GM15510 (cell line): ENCODE measurements around the gene TNPO1.

Experiments
- POLR2A ChIP-seq: IDR thresholded peaks from 3 replicates; pipeline ENCODE4 v1.6.1; 2011; ENCODE audit warnings: borderline replicate concordance; ENCODE audit not compliant: insufficient read length; ENCODE audit errors: extremely low read depth

The TNPO1 gene

DNA sequence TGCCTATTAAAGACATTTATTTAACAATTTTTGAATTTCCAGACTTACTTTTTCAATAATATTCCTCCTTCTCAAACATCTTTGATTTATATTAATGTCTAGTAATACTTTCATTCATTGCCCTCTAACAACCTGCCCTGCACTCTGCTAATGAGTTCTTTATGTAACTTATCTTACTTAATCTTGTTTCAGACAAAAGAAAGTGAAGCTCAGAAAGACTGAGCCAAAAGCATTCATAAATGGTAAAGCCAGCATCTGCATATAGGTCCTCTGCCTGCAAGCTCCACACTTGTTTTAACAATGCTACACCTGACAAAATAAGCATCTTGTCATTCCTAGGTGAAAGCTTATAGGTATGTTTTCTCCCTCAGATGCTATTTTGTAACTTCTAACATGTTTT is 2.4 kb upstream of the TNPO1 start:
- no peak for TF ChIP-seq POLR2A

GRCh38 chr5:72814864-72815263 is 1.6 kb upstream of the TNPO1 start:
- TF ChIP-seq POLR2A = no peak

- no peak for TF ChIP-seq POLR2A
Observed at GRCh38 chr5:72815580-72816283, 729 bp upstream of the TNPO1 start.

- no peak for TF ChIP-seq POLR2A
Observed at GRCh38 chr5:72817076-72817481, 618 bp downstream of the TNPO1 start.

DNA sequence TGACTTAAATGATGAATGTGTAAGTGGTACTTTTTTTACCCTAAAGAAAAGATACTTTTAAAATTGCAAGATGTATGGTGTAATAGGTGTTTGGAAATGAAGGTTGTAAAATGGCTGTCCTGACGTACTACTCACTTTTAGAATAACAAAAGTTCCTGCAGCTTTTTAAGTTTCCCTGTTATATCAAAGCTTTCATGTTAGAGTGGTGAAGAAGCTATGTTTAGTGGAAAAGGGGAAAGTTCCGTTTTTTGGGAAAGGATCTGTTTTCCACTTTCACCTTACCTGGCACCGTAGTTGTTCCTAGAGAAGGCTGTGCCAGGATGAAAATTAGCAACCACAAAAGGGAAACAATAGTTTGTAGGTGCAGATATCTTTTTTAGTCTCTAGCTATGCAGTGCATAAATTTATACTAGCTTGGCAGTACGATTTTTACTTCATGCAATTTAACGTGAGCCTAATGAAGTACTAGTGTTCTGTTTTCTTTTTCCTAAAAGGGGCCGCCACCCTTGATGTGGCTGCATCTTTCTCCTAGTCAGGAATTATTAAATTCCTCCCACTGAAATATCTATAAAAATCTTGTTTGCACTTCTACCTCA is 1.3 kb downstream of the TNPO1 start:
- no peak for TF ChIP-seq POLR2A

GRCh38 chr5:72818866-72819534 is 2.5 kb downstream of the TNPO1 start:
- no peak for TF ChIP-seq POLR2A

GRCh38 chr5:72821776-72822175 is 5.3 kb downstream of the TNPO1 start:
- TF ChIP-seq POLR2A = no peak

GRCh38 chr5:72822944-72823343 is 6.5 kb downstream of the TNPO1 start:
- no peak for TF ChIP-seq POLR2A

DNA sequence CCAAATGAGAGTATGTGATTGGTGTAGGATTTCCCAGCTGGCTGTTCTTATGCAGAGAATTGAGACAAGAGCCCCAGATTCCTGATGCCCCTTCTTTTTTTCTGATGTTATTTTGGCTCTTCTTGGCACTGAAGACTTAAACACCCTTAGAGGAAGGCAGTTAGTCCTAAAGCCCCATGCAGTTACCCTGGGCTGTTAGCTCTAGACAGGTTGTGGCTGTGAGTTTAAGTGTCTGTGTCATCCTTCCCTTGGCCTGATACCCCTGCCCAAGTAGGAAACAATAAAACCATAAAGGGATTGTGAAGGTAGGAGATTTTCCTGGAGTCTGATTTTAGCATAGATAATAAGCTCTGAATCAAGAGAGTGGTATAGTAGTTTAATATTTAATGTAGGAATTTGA is 13.2 kb downstream of the TNPO1 start:
- no peak for TF ChIP-seq POLR2A

GRCh38 chr5:72830362-72830761 is 13.9 kb downstream of the TNPO1 start:
- no peak for TF ChIP-seq POLR2A

- no peak for TF ChIP-seq POLR2A
Observed at GRCh38 chr5:72831685-72832084, 15.2 kb downstream of the TNPO1 start.

DNA sequence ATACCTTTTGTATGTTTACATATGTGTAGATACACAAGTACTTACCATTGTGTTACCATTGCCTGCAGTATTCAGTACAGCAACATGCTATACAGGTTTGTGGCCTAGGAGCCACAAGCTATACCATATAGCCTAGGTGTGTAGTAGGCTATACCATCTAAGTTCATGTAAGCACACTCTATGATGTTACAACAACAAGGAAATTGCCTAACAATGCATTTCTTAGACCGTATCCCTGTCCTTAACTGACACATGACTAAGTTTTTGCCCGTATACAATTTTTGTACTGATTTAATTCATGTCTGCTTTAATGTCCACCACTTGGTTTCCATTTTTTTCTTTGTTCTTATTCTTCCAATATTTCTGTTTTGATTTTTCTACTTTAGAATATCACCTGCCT is 18.5 kb downstream of the TNPO1 start:
- TF ChIP-seq POLR2A = no peak

DNA sequence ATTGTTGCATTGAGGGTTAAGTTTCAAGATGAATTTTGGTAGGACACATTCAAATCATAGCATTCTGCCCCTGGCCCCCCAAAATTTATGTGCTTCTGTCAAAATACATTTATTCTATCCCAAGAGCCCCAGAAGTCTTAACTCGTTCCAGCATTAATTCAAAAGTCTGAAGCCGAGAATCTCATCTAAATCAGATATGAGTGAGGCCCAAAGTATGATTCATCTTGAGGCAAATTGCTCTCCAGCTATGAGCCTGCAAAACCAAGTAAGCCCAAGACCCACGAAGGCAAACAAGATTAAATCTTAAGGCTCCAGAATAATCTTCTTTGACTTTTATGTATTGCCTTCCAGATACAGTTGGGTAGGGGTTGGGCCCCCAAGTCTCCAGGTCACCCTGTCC is 19.2 kb downstream of the TNPO1 start:
- TF ChIP-seq POLR2A = no peak

DNA sequence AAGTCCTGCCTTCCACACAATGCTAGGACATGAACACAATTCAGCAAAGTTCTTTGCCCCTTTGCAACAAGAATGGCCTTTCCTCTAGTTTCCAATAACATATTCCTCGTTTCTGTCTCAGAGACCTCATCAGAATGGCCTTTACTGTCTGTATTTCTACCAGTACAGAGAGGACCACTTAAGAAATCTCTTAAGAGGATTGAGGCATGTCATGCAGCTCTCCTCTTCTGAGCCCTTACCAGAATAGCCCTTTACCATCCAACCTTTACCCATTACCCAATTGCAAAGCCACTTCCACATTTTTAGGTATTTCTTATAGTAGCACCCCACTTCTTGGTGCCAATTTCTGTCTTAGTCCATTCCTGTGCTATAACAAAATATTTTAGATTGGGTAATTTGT is 20.3 kb downstream of the TNPO1 start:
- TF ChIP-seq POLR2A = no peak

DNA sequence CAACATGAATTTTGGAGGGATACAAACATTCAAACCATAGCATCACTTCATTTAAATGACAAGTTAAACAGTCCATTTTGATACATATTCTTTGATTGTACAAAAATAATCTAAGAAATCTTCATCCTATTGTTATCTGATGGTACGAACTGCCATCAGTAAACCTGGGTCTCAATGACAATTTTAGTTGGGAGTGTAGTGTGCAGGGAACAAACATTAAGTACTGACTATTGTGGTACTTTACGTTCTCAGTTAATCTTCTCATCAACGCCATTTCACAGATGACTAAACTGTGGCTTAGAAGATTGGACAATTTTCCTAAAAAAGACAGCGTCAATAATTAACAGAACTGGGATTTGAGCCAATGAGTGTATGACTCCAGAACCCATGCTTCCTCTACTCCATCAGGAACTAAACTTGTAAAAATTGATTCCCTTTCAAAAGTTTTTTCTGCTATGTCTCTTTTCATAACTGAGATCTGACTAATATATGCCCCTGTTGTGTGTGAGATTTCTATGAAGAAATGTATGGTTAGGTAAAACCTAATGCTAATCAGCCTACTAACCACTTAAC is 21.1 kb downstream of the TNPO1 start:
- TF ChIP-seq POLR2A = no peak

DNA sequence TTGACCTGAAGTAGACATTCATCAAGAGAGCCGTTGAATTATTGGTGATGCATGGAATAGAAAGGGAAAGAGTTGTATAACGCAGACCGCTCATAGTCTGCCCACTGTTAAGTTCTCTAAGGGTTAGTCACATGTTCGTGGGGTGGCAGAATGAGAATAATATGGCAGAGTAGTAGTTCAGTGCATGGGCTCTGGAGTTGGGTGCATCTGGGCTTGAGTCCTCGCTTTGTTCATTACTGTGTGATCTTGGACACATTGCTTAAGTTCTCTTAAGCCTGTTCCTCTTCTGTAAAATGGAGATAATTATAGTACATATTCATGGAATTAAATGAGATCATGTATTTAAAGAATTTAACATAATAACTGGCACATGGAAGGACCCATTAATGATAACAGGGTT is 23.6 kb downstream of the TNPO1 start:
- TF ChIP-seq POLR2A = no peak
